Uterus (tissue), 2 donors: ENCODE results near the gene OGN.

Source experiments
- POLR2A ChIP-seq, 2 donors: fragments of 450-650 bp; IDR thresholded peaks; one replicate each; pipeline ENCODE4 v1.6.1; 2016; ENCODE audit warnings: antibody characterized with exemption in 2 of 2, mild to moderate bottlenecking in 1 of 2, moderate library complexity in 1 of 2
- TF ChIP-seq, protein P1 (sequence below), 4 experiments: fragments of 200-600 bp in 2 of 4; fragments of 450-650 bp in 2 of 4; sonication (generic) in 2 of 4; IDR thresholded peaks; one replicate each; pipeline ENCODE4 v1.5.1; 2016 to 2019; ENCODE audit warnings: antibody characterized with exemption in 4 of 4, mild to moderate bottlenecking in 2 of 4, moderate library complexity in 1 of 4

DNA sequence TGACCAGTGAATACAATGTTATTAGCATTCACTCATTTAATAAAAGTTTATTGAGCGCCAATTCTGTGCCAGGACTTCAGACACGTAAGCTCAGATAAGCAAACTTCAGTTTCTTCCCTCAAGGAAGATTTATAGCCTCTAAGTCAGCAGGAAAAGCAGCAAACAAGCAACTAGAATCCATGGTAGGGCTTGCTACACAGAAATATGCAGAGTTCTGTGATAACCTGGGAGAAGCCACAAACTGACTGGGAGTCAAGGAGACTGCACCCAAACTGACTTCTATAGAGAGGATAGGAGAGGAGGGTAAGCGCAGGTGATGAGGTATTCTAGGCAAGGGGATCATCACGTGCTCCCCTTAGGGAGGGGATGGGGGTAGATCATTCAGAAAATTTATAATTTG is 1.4 kb upstream of the OGN start:
- TF ChIP-seq, protein P1, sequence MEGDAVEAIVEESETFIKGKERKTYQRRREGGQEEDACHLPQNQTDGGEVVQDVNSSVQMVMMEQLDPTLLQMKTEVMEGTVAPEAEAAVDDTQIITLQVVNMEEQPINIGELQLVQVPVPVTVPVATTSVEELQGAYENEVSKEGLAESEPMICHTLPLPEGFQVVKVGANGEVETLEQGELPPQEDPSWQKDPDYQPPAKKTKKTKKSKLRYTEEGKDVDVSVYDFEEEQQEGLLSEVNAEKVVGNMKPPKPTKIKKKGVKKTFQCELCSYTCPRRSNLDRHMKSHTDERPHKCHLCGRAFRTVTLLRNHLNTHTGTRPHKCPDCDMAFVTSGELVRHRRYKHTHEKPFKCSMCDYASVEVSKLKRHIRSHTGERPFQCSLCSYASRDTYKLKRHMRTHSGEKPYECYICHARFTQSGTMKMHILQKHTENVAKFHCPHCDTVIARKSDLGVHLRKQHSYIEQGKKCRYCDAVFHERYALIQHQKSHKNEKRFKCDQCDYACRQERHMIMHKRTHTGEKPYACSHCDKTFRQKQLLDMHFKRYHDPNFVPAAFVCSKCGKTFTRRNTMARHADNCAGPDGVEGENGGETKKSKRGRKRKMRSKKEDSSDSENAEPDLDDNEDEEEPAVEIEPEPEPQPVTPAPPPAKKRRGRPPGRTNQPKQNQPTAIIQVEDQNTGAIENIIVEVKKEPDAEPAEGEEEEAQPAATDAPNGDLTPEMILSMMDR (IDR thresholded peaks at IDR 0.05) = no peak
- TF ChIP-seq POLR2A (IDR thresholded peaks at IDR 0.05) = no peak
